Suprapubic skin (tissue), 4 donors: ENCODE results near the gene CCDC112. TPM values are rescaled to one million over a fixed set of nuclear protein-coding genes. Genes with fewer than 3 reads are reported as not detected.

ENCODE experiments used
- DNase-seq, 2 donors: peaks; one replicate each; pipeline ENCODE4 v3.0.0-alpha.2; 2019; ENCODE audit warnings: low spot score in 2 of 2
- H3K27ac ChIP-seq: fragments of 200-600 bp; sonication (generic); one replicate; pipeline ENCODE4 v1.5.1; 2019
- H3K27me3 ChIP-seq: fragments of 200-600 bp; sonication (generic); one replicate; pipeline ENCODE4 v1.5.1; 2019
- H3K36me3 ChIP-seq: fragments of 200-600 bp; sonication (generic); one replicate; pipeline ENCODE4 v1.5.1; 2019
- H3K4me1 ChIP-seq: fragments of 200-600 bp; sonication (generic); one replicate; pipeline ENCODE4 v1.5.1; 2019
- H3K4me3 ChIP-seq: fragments of 200-600 bp; sonication (generic); one replicate; pipeline ENCODE4 v1.5.1; 2019; ENCODE audit warnings: mild to moderate bottlenecking
- H3K9me3 ChIP-seq: fragments of 200-600 bp; sonication (generic); one replicate; pipeline ENCODE4 v1.5.1; 2019
- EP300 ChIP-seq: sonication (generic); formaldehyde crosslinking; IDR thresholded peaks from one replicate; pipeline ENCODE4 v1.6.1; 2017; ENCODE audit warnings: antibody characterized with exemption
- POLR2A ChIP-seq, 2 donors: fragments of 450-650 bp; IDR thresholded peaks; one replicate each; pipeline ENCODE4 v1.6.1; 2017; ENCODE audit warnings: antibody characterized with exemption in 2 of 2, mild to moderate bottlenecking in 2 of 2, moderate library complexity in 2 of 2
- POLR2AphosphoS5 ChIP-seq, 3 donors: sonication (generic); formaldehyde crosslinking; IDR thresholded peaks; one replicate each; pipeline ENCODE4 v1.6.1; 2017; ENCODE audit warnings: antibody characterized with exemption in 3 of 3
- whole genome bisulfite sequencing: methylation state at CpG from one replicate; pipeline ENCODE4 v1.1.5; 2018; 5-methylcytosine and 5-hydroxymethylcytosine counted together
- total RNA-seq, 4 donors: library from RNA; depleted of rRNA; stranded (reverse); fragments of >200 nt; gene quantifications; one replicate each; pipeline ENCODE4 v1.1.0, GENCODE V29; 2016
- TF ChIP-seq, protein P1 (sequence below), 2 donors: fragments of 200-600 bp in 1 of 2; fragments of 450-650 bp in 1 of 2; sonication (generic) in 1 of 2; IDR thresholded peaks; one replicate each; pipeline ENCODE4 v1.5.1; 2016 to 2019; ENCODE audit warnings: antibody characterized with exemption in 2 of 2, mild to moderate bottlenecking in 1 of 2, moderate library complexity in 1 of 2

CCDC112 gene
- total RNA-seq, 4 donors from 2014 or later, result 4.8 to 11.6 (median 6.8) TPM

DNA sequence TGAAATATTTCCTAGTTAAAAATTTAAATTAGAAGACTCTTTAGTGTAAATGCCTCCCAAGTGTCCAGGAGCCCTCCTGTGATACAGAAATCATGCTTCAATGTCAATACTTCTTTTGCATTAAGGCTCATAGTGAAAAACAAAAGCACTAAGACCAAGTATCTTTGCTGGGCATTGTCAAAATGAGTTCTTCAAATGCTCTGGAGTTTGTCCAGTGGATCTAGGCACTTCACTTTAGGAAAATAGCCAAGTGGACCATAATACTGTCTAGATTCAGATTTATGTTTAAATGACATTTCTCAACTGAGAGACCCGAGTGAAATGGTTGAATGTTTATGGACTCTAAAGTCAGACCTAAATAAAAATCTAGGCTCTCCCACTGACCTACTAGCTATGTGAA is 21.3 kb upstream of the CCDC112 start:
- H3K27me3 ChIP-seq, result no peaks in the 10 kb centered on the region
- H3K4me1 ChIP-seq, result no peaks in the 10 kb centered on the region
- 70% methylated on average over 1 of the region's 1 CpG for WGBS
- H3K36me3 ChIP-seq, result no peaks in the 10 kb centered on the region
- no peak overlapping the region for H3K4me3 ChIP-seq
- H3K27ac ChIP-seq, result no peak overlapping the region
- TF ChIP-seq EP300 (no peak), POLR2AphosphoS5 (IDR thresholded peaks at IDR 0.05) (no peak)
- H3K9me3 ChIP-seq, result no peaks in the 10 kb centered on the region
- no peak for DNase-seq

DNA sequence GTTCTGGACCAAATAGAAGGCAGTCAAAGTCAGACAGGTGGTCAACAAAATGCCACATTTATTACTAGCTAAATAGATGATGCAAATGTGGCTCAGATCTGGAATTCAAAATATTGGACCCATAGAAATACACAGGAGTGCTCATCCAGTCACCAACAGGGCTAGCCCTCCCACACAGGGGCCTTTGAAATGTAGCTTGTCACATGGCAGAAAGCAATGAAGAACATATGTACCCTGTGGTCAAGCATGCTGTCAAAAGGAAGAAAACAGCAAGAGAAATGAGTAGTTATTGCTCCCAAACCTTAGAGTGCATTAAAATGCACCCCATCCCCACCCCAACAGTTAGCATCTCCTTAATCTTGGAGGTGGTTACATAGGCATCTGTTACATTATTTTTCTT is 20.9 kb upstream of the CCDC112 start:
- no peaks in the 10 kb centered on the region for H3K36me3 ChIP-seq
- TF ChIP-seq EP300 (no peak), POLR2A (IDR thresholded peaks at IDR 0.05) (no peak), POLR2AphosphoS5 (IDR thresholded peaks at IDR 0.05) (no peak)
- TF ChIP-seq, protein P1, sequence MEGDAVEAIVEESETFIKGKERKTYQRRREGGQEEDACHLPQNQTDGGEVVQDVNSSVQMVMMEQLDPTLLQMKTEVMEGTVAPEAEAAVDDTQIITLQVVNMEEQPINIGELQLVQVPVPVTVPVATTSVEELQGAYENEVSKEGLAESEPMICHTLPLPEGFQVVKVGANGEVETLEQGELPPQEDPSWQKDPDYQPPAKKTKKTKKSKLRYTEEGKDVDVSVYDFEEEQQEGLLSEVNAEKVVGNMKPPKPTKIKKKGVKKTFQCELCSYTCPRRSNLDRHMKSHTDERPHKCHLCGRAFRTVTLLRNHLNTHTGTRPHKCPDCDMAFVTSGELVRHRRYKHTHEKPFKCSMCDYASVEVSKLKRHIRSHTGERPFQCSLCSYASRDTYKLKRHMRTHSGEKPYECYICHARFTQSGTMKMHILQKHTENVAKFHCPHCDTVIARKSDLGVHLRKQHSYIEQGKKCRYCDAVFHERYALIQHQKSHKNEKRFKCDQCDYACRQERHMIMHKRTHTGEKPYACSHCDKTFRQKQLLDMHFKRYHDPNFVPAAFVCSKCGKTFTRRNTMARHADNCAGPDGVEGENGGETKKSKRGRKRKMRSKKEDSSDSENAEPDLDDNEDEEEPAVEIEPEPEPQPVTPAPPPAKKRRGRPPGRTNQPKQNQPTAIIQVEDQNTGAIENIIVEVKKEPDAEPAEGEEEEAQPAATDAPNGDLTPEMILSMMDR (IDR thresholded peaks at IDR 0.05), result no peak

DNA sequence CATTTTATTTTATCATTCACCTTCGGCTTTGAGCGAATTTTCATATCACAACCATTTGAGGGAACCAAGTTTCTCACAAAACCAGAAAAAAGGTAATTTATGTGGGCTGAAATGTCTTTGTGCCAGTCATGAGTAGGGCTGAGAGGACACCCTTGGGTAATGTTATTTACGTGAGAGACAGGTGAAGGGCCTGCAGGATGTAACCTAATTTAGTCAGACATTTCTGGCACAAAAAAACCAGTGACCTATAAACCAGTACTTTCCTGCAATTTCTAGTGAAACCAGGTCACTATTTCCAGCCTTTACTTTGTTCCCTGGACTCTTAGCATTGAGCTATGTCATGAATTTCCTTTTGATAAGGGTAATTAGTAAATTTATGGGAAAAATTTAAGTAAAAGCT is 17.2 kb upstream of the CCDC112 start:
- Histone ChIP-seq H3K9me3 (no peaks in the 10 kb centered on the region), H3K4me1 (no peaks in the 10 kb centered on the region), H3K36me3 (no peaks in the 10 kb centered on the region), H3K4me3 (no peak overlapping the region), H3K27ac (no peak overlapping the region), H3K27me3 (no peaks in the 10 kb centered on the region)
- TF ChIP-seq, protein P1 (IDR thresholded peaks at IDR 0.05), result no peak
- no peak for TF ChIP-seq POLR2AphosphoS5 (IDR thresholded peaks at IDR 0.05)
- TF ChIP-seq EP300, result no peak
- no peak for TF ChIP-seq POLR2A (IDR thresholded peaks at IDR 0.05)
- WGBS, result 89% methylated on average over 3 of the region's 3 CpGs
- DNase-seq, result no peak

More for the DNA sequence above, 20.9 kb upstream of the CCDC112 start:
- Histone ChIP-seq H3K27me3 (no peaks in the 10 kb centered on the region), H3K4me3 (no peak overlapping the region), H3K4me1 (no peaks in the 10 kb centered on the region), H3K27ac (no peak overlapping the region), H3K9me3 (no peaks in the 10 kb centered on the region)
- no peak for DNase-seq

DNA sequence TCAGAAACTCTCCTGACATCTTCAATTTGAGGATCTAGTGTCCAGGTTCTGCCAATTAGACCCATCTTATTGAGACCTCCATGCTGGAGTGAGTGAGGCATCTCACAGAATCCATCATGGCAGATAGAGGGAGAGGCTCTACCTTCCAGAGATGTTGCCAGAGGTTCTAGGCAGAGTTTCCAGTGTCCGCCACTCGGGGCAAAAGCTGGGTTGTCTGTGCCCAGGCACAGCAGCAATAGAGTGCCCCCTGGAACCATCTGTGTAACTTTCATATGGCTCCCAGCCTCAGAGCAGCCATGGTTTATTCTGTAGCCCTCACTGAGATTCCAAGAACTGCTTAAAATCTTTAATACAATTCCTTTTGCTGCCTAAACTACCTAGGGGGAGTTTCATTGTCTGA is 16.6 kb upstream of the CCDC112 start:
- H3K36me3 ChIP-seq, result no peaks in the 10 kb centered on the region
- WGBS, result 72% methylated on average over 2 of the region's 2 CpGs
- H3K27ac ChIP-seq, result no peak overlapping the region
- DNase-seq, result no peak
- H3K27me3 ChIP-seq, result no peaks in the 10 kb centered on the region
- H3K9me3 ChIP-seq, result no peaks in the 10 kb centered on the region
- H3K4me3 ChIP-seq, result no peak overlapping the region
- no peaks in the 10 kb centered on the region for H3K4me1 ChIP-seq
- TF ChIP-seq, protein P1 (IDR thresholded peaks at IDR 0.05), result no peak
- no peak for TF ChIP-seq POLR2A (IDR thresholded peaks at IDR 0.05)
- TF ChIP-seq POLR2AphosphoS5 (IDR thresholded peaks at IDR 0.05), result no peak
- no peak for TF ChIP-seq EP300

DNA sequence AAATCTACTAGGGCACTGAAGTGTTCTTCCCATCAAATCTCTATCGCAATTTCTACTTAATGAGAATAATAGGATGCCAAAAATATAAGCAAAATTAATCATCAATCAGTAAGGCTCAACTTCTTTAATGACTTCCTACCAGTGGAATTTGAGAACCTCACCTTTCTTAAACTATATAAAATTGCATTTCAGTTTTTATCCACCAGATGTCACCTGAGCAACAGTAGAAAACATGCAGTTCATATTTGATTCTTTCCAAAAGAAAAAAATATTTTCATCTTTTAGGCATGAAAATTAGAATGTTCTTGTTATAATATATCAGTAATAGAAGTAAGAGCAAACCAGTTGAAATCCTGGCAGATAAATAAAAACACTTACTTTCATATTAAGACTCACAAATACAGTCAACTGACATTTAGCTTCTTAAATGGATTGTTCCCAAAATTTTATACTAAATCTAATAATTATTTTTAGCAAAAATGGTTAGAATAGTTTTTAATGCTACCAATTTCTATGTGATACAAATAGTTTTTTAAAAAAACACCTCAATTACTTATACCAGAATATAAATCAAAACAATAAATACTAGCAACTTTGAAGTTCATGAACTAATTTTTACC is 13.4 kb upstream of the CCDC112 start:
- no peaks in the 10 kb centered on the region for H3K9me3 ChIP-seq
- DNase-seq, result no peak
- 16% methylated on average over 1 of the region's 1 CpG for WGBS
- no peak overlapping the region for H3K27ac ChIP-seq
- H3K4me3 ChIP-seq, result no peak overlapping the region
- H3K4me1 ChIP-seq, result no peaks in the 10 kb centered on the region
- no peaks in the 10 kb centered on the region for H3K27me3 ChIP-seq
- no peaks in the 10 kb centered on the region for H3K36me3 ChIP-seq
- TF ChIP-seq, protein P1 (IDR thresholded peaks at IDR 0.05), result peak; percentile 37 to 65
- no peak for TF ChIP-seq POLR2AphosphoS5 (IDR thresholded peaks at IDR 0.05)
- no peak for TF ChIP-seq POLR2A (IDR thresholded peaks at IDR 0.05)

DNA sequence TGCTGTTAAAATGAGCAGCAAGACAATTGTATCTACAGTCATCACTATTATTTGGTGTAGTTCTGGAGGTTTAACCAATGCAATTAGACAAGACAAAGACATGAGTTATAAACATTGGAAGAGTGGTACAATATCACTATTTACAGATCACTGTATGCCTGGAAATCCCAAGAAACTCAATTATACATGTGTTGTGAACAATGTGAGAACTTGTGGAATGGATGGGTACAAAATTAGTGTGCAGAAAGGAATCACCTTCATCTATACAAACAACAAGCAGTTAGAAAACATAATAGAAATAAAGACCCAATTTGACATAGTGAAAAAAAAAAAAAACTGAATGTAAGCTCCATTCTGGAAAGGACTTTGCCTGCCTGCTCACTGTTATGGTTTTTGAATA is 12.4 kb upstream of the CCDC112 start:
- Histone ChIP-seq H3K4me3 (no peak overlapping the region), H3K36me3 (no peaks in the 10 kb centered on the region), H3K27me3 (no peaks in the 10 kb centered on the region), H3K27ac (no peak overlapping the region), H3K9me3 (no peaks in the 10 kb centered on the region), H3K4me1 (no peaks in the 10 kb centered on the region)
- no peak for TF ChIP-seq POLR2AphosphoS5 (IDR thresholded peaks at IDR 0.05)
- TF ChIP-seq POLR2A (IDR thresholded peaks at IDR 0.05), result no peak
- TF ChIP-seq, protein P1 (IDR thresholded peaks at IDR 0.05), result no peak
- TF ChIP-seq EP300, result no peak
- DNase-seq, result no peak
